PFSK-1 (cell line): ENCODE results near the gene PEMT.

Experiments used
- FOXP2 ChIP-seq: optimal IDR thresholded peaks from 2 replicates; pipeline ENCODE3; 2011; ENCODE audit warnings: borderline replicate concordance, control low read depth, inconsistent platforms; ENCODE audit not compliant: insufficient read depth; ENCODE audit errors: extremely low read length, extremely low read depth
- POLR2AphosphoS5 ChIP-seq: IDR thresholded peaks from 2 replicates; pipeline ENCODE4 v1.6.1; 2012; ENCODE audit warnings: low read depth, mild to moderate bottlenecking, control low read depth, low read length, moderate library complexity
- REST ChIP-seq, 2 experiments: IDR thresholded peaks; 2 replicates each; pipeline versions ENCODE4 v1.6.1 to v1.8.0; 2011 to 2012; ENCODE audit warnings: low read depth in 2 of 2, low read length in 2 of 2, control low read depth in 1 of 2, inconsistent platforms in 1 of 2, mild to moderate bottlenecking in 1 of 2, moderate library complexity in 1 of 2; ENCODE audit not compliant: insufficient read depth in 1 of 2
- SIN3A ChIP-seq: IDR thresholded peaks from 2 replicates; pipeline ENCODE4 v1.6.1; 2012; ENCODE audit warnings: mild to moderate bottlenecking, low read length, moderate library complexity, borderline replicate concordance; ENCODE audit not compliant: insufficient read depth
- TAF1 ChIP-seq: IDR thresholded peaks from 2 replicates; pipeline ENCODE4 v1.6.1; 2012; ENCODE audit warnings: low read length, control low read depth, borderline replicate concordance; ENCODE audit not compliant: insufficient read depth

GRCh38 chr17:17570798-17571716, 20.5 kb downstream of the PEMT start:
- no peak for TF ChIP-seq REST (IDR thresholded peaks at IDR 0.05; ENCODE audit: insufficient read depth in 1 of 2, low read depth in 2 of 2, low read length in 2 of 2)
- no peak for TF ChIP-seq POLR2AphosphoS5
- TF ChIP-seq TAF1: no peak
- TF ChIP-seq SIN3A: no peak
- no peak for TF ChIP-seq FOXP2
